K562 (cell line): ENCODE results near the gene RNF43. TPM values are rescaled to one million over a fixed set of nuclear protein-coding genes. Genes with fewer than 3 reads are reported as not detected.

Experiments
- ATAC-seq: fragments of 200-7000 bp; cut with Tn5 transposase; 3 replicates; pipeline ENCODE4 v1.9.1; 2020; ENCODE audit warnings: moderate library complexity
- BruUV-seq: library from RNA; stranded (reverse); fragments of 400-500 nt; replicated peaks from 2 replicates; lab custom pipeline; 2021; lab: Mats Ljungman, UMichigan
- CTCF ChIA-PET: fragments of 300-600 bp; formaldehyde crosslinking; extraction: SDS; loops from one replicate; lab custom pipeline; 2021; ENCODE audit warnings: low intra/inter-chr PET ratio; lab: Yijun Ruan, JAX
- POLR2A ChIA-PET: fragments of 300-600, 350-650 bp; sonication (Branson Sonifier 250); formaldehyde crosslinking; extraction: SDS; loops from one replicate; lab custom pipeline; 2021; ENCODE audit warnings: antibody characterized with exemption, inconsistent platforms; lab: Yijun Ruan, JAX
- DNase-seq, 4 experiments: peaks; one replicate each; pipeline versions ENCODE4 v3.0.0 to v3.0.0-alpha.2; 2011 to 2018; ENCODE audit warnings: low spot score in 3 of 4, mixed read lengths in 3 of 4; ENCODE audit errors: extremely low read depth in 1 of 4
- FAIRE-seq: peaks from 2 replicates; lab custom pipeline; 2011; peaks lifted over from hg19 to GRCh38; lab: Jason Lieb, UNC
- H2AFZ ChIP-seq: 2 replicates; pipeline ENCODE4 v1.6.0; 2011; ENCODE audit warnings: low read depth, low read length, control low read depth, inconsistent platforms
- H3K27ac ChIP-seq: fragments of 200-600 bp; 3 replicates; pipeline ENCODE4 v1.8.0; 2011; ENCODE audit warnings: low read depth, mild to moderate bottlenecking, control low read depth, inconsistent platforms, low read length, moderate library complexity, mixed read lengths; ENCODE audit errors: extremely low read depth
- H3K27me3 ChIP-seq, 2 experiments: fragments of 300-600 bp in 1 of 2; 2 replicates in 1 of 2; 3 replicates in 1 of 2; pipeline versions ENCODE4 v1.6.0 to v1.8.0; 2011; ENCODE audit warnings: inconsistent platforms in 2 of 2, low read length in 2 of 2, mild to moderate bottlenecking in 1 of 2, mixed read lengths in 1 of 2, moderate library complexity in 1 of 2; ENCODE audit not compliant: control insufficient read depth in 2 of 2, insufficient read depth in 2 of 2
- H3K36me3 ChIP-seq: fragments of 300-600 bp; 3 replicates; pipeline ENCODE4 v1.8.0; 2011; ENCODE audit warnings: mild to moderate bottlenecking, low read length, inconsistent platforms; ENCODE audit not compliant: control insufficient read depth, insufficient read depth
- H3K4me1 ChIP-seq, 2 experiments: fragments of 200-600 bp in 1 of 2; replicated peaks in 1 of 2; 2 replicates in 1 of 2; 3 replicates in 1 of 2; pipeline versions ENCODE4 v1.5.1 to v1.8.0; 2011; ENCODE audit warnings: inconsistent platforms in 2 of 2, low read length in 2 of 2, mild to moderate bottlenecking in 1 of 2, mixed read lengths in 1 of 2, moderate library complexity in 1 of 2; ENCODE audit not compliant: control insufficient read depth in 2 of 2, insufficient read depth in 2 of 2
- H3K4me2 ChIP-seq: 2 replicates; pipeline ENCODE4 v1.6.1; 2011; ENCODE audit warnings: low read length, control low read depth, inconsistent platforms, mixed read lengths; ENCODE audit not compliant: insufficient read depth
- H3K4me3 ChIP-seq: fragments of 200-600 bp; sonication (generic), shearing (Covaris generic); 2 replicates; pipeline ENCODE4 v1.5.1; 2016; ENCODE audit warnings: control low read depth, inconsistent platforms
- H3K79me2 ChIP-seq: fragments of 200-600 bp; 3 replicates; pipeline ENCODE4 v1.8.0; 2011; ENCODE audit warnings: low read length, inconsistent platforms; ENCODE audit not compliant: control insufficient read depth, insufficient read depth
- H3K9ac ChIP-seq, 2 experiments: 2 replicates each; pipeline versions ENCODE4 v1.6.0 to v1.6.1; 2011; ENCODE audit warnings: low read depth in 2 of 2, low read length in 2 of 2, control low read depth in 1 of 2, inconsistent platforms in 1 of 2, mild to moderate bottlenecking in 1 of 2, mixed read lengths in 1 of 2; ENCODE audit not compliant: insufficient read depth in 1 of 2
- H3K9me1 ChIP-seq: one replicate; pipeline ENCODE4 v1.6.0; 2011; ENCODE audit warnings: inconsistent platforms, mild to moderate bottlenecking, low read length, moderate library complexity; ENCODE audit not compliant: control insufficient read depth, insufficient read depth
- H3K9me3 ChIP-seq: replicated peaks from 2 replicates; pipeline ENCODE4 v1.5.1; 2011; ENCODE audit warnings: low read depth, low read length, inconsistent platforms; ENCODE audit not compliant: control insufficient read depth, insufficient read depth
- H4K20me1 ChIP-seq: replicated peaks from 2 replicates; pipeline ENCODE4 v1.6.1; 2011; ENCODE audit warnings: low read length, inconsistent platforms, mixed read lengths; ENCODE audit not compliant: control insufficient read depth, insufficient read depth
- DDX20 ChIP-seq: fragments of 450-650 bp; IDR thresholded peaks from 2 replicates; pipeline ENCODE4 v1.6.1; 2016; ENCODE audit warnings: missing genetic modification characterization, low read depth, mild to moderate bottlenecking, missing compliant biosample characterization, moderate library complexity
- GABPB2 ChIP-seq: fragments of 250-450 bp; sonication (Bioruptor Pico); conservative IDR thresholded peaks from 2 replicates; pipeline ENCODE4 v1.5.1; 2021; ENCODE audit warnings: mild to moderate bottlenecking
- GTF3C2 ChIP-seq: IDR thresholded peaks from 3 replicates; pipeline ENCODE4 v1.6.1; 2011; ENCODE audit warnings: borderline replicate concordance, mild to moderate bottlenecking, moderate library complexity; ENCODE audit not compliant: insufficient read length; ENCODE audit errors: extremely low read depth
- KLF16 ChIP-seq: IDR thresholded peaks from 2 replicates; pipeline ENCODE4 v1.6.1; 2016; ENCODE audit warnings: antibody characterized with exemption
- NR4A1 ChIP-seq, 2 experiments: fragments of 250-450 bp in 1 of 2; fragments of 450-650 bp in 1 of 2; sonication (Bioruptor Pico) in 1 of 2; IDR thresholded peaks; 2 replicates each; pipeline versions ENCODE4 v1.4.0 to v1.6.1; 2016 to 2020; ENCODE audit warnings: mild to moderate bottlenecking in 2 of 2, missing compliant biosample characterization in 1 of 2, missing genetic modification characterization in 1 of 2, moderate library complexity in 1 of 2
- POLR2G ChIP-seq: fragments of 200-400 bp; formaldehyde crosslinking; IDR thresholded peaks from 2 replicates; pipeline ENCODE4 v1.6.1; 2017; ENCODE audit warnings: low read depth, mild to moderate bottlenecking, antibody characterized with exemption, low read length, moderate library complexity
- SAFB2 ChIP-seq: fragments of 200-400 bp; formaldehyde crosslinking; IDR thresholded peaks from 2 replicates; pipeline ENCODE4 v1.6.1; 2018; ENCODE audit warnings: borderline replicate concordance, low read length, low read depth, moderate library complexity; ENCODE audit not compliant: severe bottlenecking
- SAP30 ChIP-seq: fragments of 200-600 bp; sonication (generic); IDR thresholded peaks from 2 replicates; pipeline ENCODE4 v1.6.1; 2012; ENCODE audit warnings: borderline replicate concordance, low read depth, mild to moderate bottlenecking, moderate library complexity, low read length, control low read depth, inconsistent platforms; ENCODE audit not compliant: insufficient read depth, poor library complexity, severe bottlenecking
- SFPQ ChIP-seq: fragments of 200-400 bp; formaldehyde crosslinking; IDR thresholded peaks from 2 replicates; pipeline ENCODE4 v1.6.1; 2017; ENCODE audit warnings: mild to moderate bottlenecking, low read depth, low read length, moderate library complexity
- SUPT5H ChIP-seq: fragments of 450-650 bp; IDR thresholded peaks from 2 replicates; pipeline ENCODE4 v1.6.1; 2016
- TCF3 ChIP-seq: sonication (generic); formaldehyde crosslinking; IDR thresholded peaks from 2 replicates; pipeline ENCODE4 v1.4.0; 2020; ENCODE audit warnings: mild to moderate bottlenecking, missing genetic modification reagents
- TSC22D4 ChIP-seq: fragments of 450-650 bp; IDR thresholded peaks from 2 replicates; pipeline ENCODE4 v1.6.1; 2016; ENCODE audit warnings: missing genetic modification characterization, missing biosample characterization, control low read depth
- U2AF2 ChIP-seq: fragments of 200-400 bp; formaldehyde crosslinking; optimal IDR thresholded peaks from 2 replicates; pipeline ENCODE3; 2017; ENCODE audit warnings: low read depth, mild to moderate bottlenecking, low read length
- ZFP30 ChIP-seq: fragments of 250-450 bp; sonication (Bioruptor Pico); IDR thresholded peaks from 2 replicates; pipeline ENCODE4 v1.8.0; 2022; ENCODE audit warnings: moderate library complexity, mild to moderate bottlenecking, inconsistent platforms, borderline replicate concordance
- ZNF551 ChIP-seq: fragments of 250-450 bp; sonication (Bioruptor Pico); IDR thresholded peaks from 2 replicates; pipeline ENCODE4 v1.5.0; 2021; ENCODE audit warnings: mild to moderate bottlenecking, moderate library complexity
- ZNF780A ChIP-seq: fragments of 250-450 bp; sonication (Bioruptor Pico); IDR thresholded peaks from 2 replicates; pipeline ENCODE4 v1.5.0; 2021; ENCODE audit warnings: mild to moderate bottlenecking
- in situ Hi-C: fragments of 300-500 bp; cut with MboI; formaldehyde crosslinking; loops from 4 replicates; pipeline ENCODE4 v1.15.0; 2018; ENCODE audit warnings: inconsistent platforms, mixed read lengths
- intact Hi-C: fragments of 100-400 bp; cut with micrococcal nuclease; formaldehyde crosslinking; loops from 2 replicates; pipeline ENCODE4 v1.14.2; 2022
- polyA plus RNA-seq, 8 experiments: library from polyadenylated mRNA; depleted of rRNA in 4 of 8; stranded (reverse) in 5 of 8; unstranded in 3 of 8; fragments of >200 nt; fragmentation: Nextera tagmentation in 2 of 8; fragmentation: Illumina TruSeq in 1 of 8; extraction: Ambion mirVana in 2 of 8; extraction: Trizol in 1 of 8; gene quantifications; 2 replicates each; pipeline versions ENCODE4 v1.2.1 to v1.2.3, GENCODE V29; 2011 to 2014; ENCODE audit warnings: inconsistent platforms in 1 of 8, missing spikeins in 1 of 8
- total RNA-seq, 7 experiments: library from RNA; depleted of rRNA in 6 of 7; stranded (reverse); fragments of >200 nt in 6 of 7; fragmentation: Illumina TruSeq in 2 of 7; extraction: Trizol in 2 of 7; gene quantifications; 2 replicates each; pipeline versions ENCODE4 v1.2.1 to v1.2.3, GENCODE V29; 2011 to 2021; ENCODE audit warnings: low replicate concordance in 1 of 7
- TF ChIP-seq, protein P1 (sequence below): fragments of 200-800 bp; sonication (Bioruptor generic); IDR thresholded peaks from 2 replicates; pipeline ENCODE4 v1.6.1; 2017; ENCODE audit warnings: missing genetic modification characterization, missing compliant biosample characterization

RNF43 gene
- total and polyA plus RNA-seq, 9 of the 15 experiments (the other 6 are each of a cell fraction or from before 2014, with no cell fraction given), result 0.29 to 2.7 (median 1.4) TPM

- no peak for FAIRE-seq
- BruUV-seq, result no TSS peak
- Histone ChIP-seq H3K4me2 (no peak overlapping the region), H3K27me3 (no peaks in the 10 kb centered on the region), H2AFZ (no peak overlapping the region), H3K9me3 (no peaks in the 10 kb centered on the region), H3K79me2 (no peaks in the 10 kb centered on the region), H3K9me1 (no peaks in the 10 kb centered on the region), H3K4me1 (peaks cover 0 to 7% of the 10 kb centered on the region in 2 experiments; a peak in 2 of 5 replicates), H3K27ac (no peak overlapping the region), H3K36me3 (no peaks in the 10 kb centered on the region), H4K20me1 (no peaks in the 10 kb centered on the region), H3K9ac (no peak overlapping the region), H3K4me3 (no peak overlapping the region)
- no peak for DNase-seq
- ChIA-PET CTCF (no interaction called here), POLR2A (interaction anchor here (0.7 kb wide), 1 partner anchor 20 kb away, joined by 3 read pairs; no protein-coding TSS in a partner anchor)
- no peak for ATAC-seq
- intact Hi-C loops (no loop called here), in situ Hi-C loops (no loop called here)
- TF ChIP-seq SUPT5H (no peak), U2AF2 (no peak), SAP30 (no peak), DDX20 (tag) (no peak), GABPB2 (CRISPR knock-in tag) (no peak), ZNF551 (CRISPR knock-in tag) (no peak), SFPQ (no peak), GTF3C2 (no peak), ZNF780A (CRISPR knock-in tag) (no peak), TCF3 (no peak), KLF16 (no peak), TSC22D4 (no peak), ZFP30 (CRISPR knock-in tag) (no peak), NR4A1 (CRISPR knock-in tag; IDR thresholded peaks at IDR 0.05) (no peak), NR4A1 (tag; IDR thresholded peaks at IDR 0.05) (no peak), SAFB2 (no peak), POLR2G (no peak)
- TF ChIP-seq, protein P1, sequence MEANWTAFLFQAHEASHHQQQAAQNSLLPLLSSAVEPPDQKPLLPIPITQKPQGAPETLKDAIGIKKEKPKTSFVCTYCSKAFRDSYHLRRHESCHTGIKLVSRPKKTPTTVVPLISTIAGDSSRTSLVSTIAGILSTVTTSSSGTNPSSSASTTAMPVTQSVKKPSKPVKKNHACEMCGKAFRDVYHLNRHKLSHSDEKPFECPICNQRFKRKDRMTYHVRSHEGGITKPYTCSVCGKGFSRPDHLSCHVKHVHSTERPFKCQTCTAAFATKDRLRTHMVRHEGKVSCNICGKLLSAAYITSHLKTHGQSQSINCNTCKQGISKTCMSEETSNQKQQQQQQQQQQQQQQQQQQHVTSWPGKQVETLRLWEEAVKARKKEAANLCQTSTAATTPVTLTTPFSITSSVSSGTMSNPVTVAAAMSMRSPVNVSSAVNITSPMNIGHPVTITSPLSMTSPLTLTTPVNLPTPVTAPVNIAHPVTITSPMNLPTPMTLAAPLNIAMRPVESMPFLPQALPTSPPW (CRISPR knock-in tag), result no peak
Observed at GRCh38 chr17:58400826-58401225, 16.5 kb downstream of the RNF43 start.
